Astrocyte (in vitro differentiated cells and primary cell): ENCODE measurements around the gene STK39.

ENCODE experiments used
- CTCF ChIP-seq: IDR thresholded peaks from 2 replicates; pipeline ENCODE4 v1.5.1; 2011; ENCODE audit warnings: low read depth, mild to moderate bottlenecking, inconsistent platforms, low read length, moderate library complexity; ENCODE audit not compliant: insufficient read depth
- EZH2 ChIP-seq: IDR thresholded peaks from 2 replicates; pipeline ENCODE4 v1.6.1; 2012; ENCODE audit warnings: mild to moderate bottlenecking, low read length, inconsistent platforms; ENCODE audit not compliant: insufficient read depth

GRCh38 chr2:168212167-168212566 lies 35.2 kb downstream of the STK39 start:
- no peak for TF ChIP-seq CTCF
- no peak for TF ChIP-seq EZH2
